Measurements from ENCODE around the gene MBD6.

DNA sequence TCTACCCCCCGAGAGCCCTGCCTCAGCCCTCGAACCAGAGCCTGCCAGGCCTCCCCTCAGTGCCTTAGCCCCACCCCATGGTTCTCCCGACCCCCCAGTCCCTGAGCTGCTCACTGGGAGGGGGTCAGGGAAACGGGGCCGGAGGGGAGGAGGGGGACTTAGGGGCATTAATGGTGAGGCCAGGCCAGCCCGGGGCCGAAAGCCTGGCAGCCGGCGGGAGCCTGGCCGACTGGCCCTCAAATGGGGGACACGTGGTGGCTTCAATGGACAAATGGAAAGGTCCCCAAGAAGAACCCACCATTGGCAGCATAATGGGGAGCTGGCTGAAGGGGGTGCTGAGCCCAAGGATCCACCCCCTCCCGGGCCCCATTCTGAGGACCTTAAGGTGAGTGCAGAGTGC, 5.6 kb downstream of the MBD6 start:
- no peak for TF ChIP-seq CTCF (IDR thresholded peaks at IDR 0.05; ENCODE audit: insufficient read depth, low read length, poor library complexity, severe bottlenecking)
- no peak for TF ChIP-seq EZH2phosphoT487 (conservative IDR thresholded peaks at IDR 0.05; ENCODE audit: low read length)

Data from SU-DHL-6 (cell line).